Fibroblast of lung (primary cell): ENCODE data around the gene HOXB6. TPM values are rescaled to one million over a fixed set of nuclear protein-coding genes. Genes with fewer than 3 reads are reported as not detected.

Source experiments
- DNase-seq, 2 donors: peaks; one replicate each; pipeline versions ENCODE4 v3.0.0 to v3.0.0-alpha.2; 2010; ENCODE audit warnings: low read depth in 2 of 2
- H2AFZ ChIP-seq: 2 replicates; pipeline ENCODE4 v1.5.1; 2012; ENCODE audit warnings: low read length, control low read depth, inconsistent platforms
- H3K27ac ChIP-seq: 2 replicates; pipeline ENCODE4 v1.5.1; 2011; ENCODE audit warnings: low read length, control low read depth; ENCODE audit not compliant: insufficient read depth
- H3K27me3 ChIP-seq: 2 replicates; pipeline ENCODE4 v1.5.1; 2011; ENCODE audit warnings: mild to moderate bottlenecking, low read length; ENCODE audit not compliant: control insufficient read depth, insufficient read depth
- H3K36me3 ChIP-seq: 2 replicates; pipeline ENCODE4 v1.5.1; 2011; ENCODE audit warnings: low read length; ENCODE audit not compliant: control insufficient read depth, insufficient read depth
- H3K4me1 ChIP-seq: 2 replicates; pipeline ENCODE4 v1.5.1; 2011; ENCODE audit warnings: low read length; ENCODE audit not compliant: control insufficient read depth, insufficient read depth; ENCODE audit errors: extremely low read depth
- H3K4me2 ChIP-seq: 2 replicates; pipeline ENCODE4 v1.5.1; 2011; ENCODE audit warnings: low read length, control low read depth; ENCODE audit not compliant: insufficient read depth; ENCODE audit errors: extremely low read depth
- H3K4me3 ChIP-seq, 4 experiments: fragments of 200-600 bp in 1 of 4; sonication (generic) in 1 of 4; replicated peaks in 1 of 4; 2 replicates each; pipeline ENCODE4 v1.5.1; 2011 to 2016; ENCODE audit warnings: low read length in 4 of 4, low read depth in 3 of 4, mild to moderate bottlenecking in 3 of 4, control low read depth in 2 of 4, inconsistent platforms in 1 of 4, mixed read lengths in 1 of 4; ENCODE audit not compliant: insufficient read depth in 1 of 4; ENCODE audit errors: control extremely low read depth in 1 of 4
- H3K79me2 ChIP-seq: 2 replicates; pipeline ENCODE4 v1.5.1; 2012; ENCODE audit warnings: mild to moderate bottlenecking, low read length, inconsistent platforms; ENCODE audit not compliant: control insufficient read depth, insufficient read depth
- H3K9ac ChIP-seq: 2 replicates; pipeline ENCODE4 v1.5.1; 2011; ENCODE audit warnings: mild to moderate bottlenecking, low read length, control low read depth; ENCODE audit not compliant: insufficient read depth
- H3K9me3 ChIP-seq: 2 replicates; pipeline ENCODE4 v1.5.1; 2012; ENCODE audit warnings: low read depth, low read length; ENCODE audit not compliant: control insufficient read depth, insufficient read depth
- H4K20me1 ChIP-seq: 2 replicates; pipeline ENCODE4 v1.5.1; 2011; ENCODE audit warnings: low read length; ENCODE audit not compliant: control insufficient read depth, insufficient read depth; ENCODE audit errors: extremely low read depth
- EZH2 ChIP-seq: IDR thresholded peaks from 2 replicates; pipeline ENCODE4 v1.5.1; 2012; ENCODE audit warnings: low read length, control low read depth, mild to moderate bottlenecking; ENCODE audit errors: missing control alignments
- polyA plus RNA-seq, 2 donors: library from polyadenylated mRNA; depleted of rRNA in 1 of 2; stranded (reverse) in 1 of 2; unstranded in 1 of 2; fragments of >200 nt; gene quantifications; 2 replicates each; pipeline ENCODE4 v1.2.1, GENCODE V29; 2011 to 2012; ENCODE audit warnings: missing spikeins in 1 of 2
- total RNA-seq: library from RNA; depleted of rRNA; stranded (reverse); fragments of >200 nt; gene quantifications from 2 replicates; pipeline ENCODE4 v1.2.1, GENCODE V29; 2014
- TF ChIP-seq, protein P1 (sequence below), 2 donors: IDR thresholded peaks in 1 of 2; conservative IDR thresholded peaks in 1 of 2; 1 replicate in 1 of 2; 2 replicates in 1 of 2; pipeline ENCODE4 v1.5.1; 2011 to 2012; ENCODE audit warnings: low read length in 2 of 2, control low read depth in 1 of 2, inconsistent platforms in 1 of 2, low read depth in 1 of 2, mild to moderate bottlenecking in 1 of 2

The HOXB6 gene
- total and polyA plus RNA-seq, 2 donors (not counting 1 experiment from before 2014, with no cell fraction given): 16.2 to 28.9 TPM

DNA sequence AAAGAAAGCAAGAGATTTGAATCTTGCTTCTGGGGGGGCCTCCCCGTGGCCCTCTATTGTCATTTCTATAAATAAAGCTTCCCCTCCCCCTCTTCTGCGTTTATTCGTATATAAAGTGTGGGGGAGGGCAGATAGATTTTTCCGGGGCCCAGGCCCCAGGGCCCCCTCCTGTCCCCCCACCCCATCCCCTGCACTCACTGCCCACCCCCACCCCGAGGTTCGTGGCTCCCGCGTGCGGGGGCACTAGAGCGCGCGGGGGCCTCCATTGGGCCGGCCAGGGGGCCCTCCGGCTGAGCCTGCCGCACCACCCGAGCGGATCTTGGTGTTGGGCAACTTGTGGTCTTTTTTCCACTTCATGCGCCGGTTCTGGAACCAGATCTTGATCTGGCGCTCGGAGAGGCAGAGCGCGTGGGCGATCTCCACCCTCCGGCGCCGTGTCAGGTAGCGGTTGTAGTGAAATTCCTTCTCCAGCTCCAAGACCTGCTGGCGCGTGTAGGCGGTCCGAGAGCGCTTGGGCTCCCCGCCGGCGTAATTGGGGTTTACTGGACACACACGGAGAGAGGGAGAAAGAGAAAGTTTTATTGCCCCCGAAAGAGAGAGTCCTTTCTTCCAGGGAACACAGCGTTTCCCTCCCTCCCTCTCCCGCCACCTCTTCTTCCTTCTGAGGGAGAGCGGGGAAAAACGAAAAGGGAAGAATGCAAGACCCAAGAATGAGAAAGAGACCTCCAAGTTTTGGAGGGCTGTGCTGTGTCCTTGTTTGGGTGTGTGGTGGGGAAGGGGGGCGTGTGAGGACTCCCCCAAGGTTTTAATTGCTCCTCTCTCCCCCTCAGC is 28.1 kb downstream of the HOXB6 start:
- Histone ChIP-seq H3K27me3 (no peaks in the 10 kb centered on the region), H3K27ac (peak overlapping the region; percentile 98), H3K9ac (peak overlapping the region; percentile 59), H2AFZ (no peak overlapping the region), H3K9me3 (no peaks in the 10 kb centered on the region), H3K4me3 (peak overlapping the region; percentile 57 to 98 (median 74)), H3K79me2 (peaks cover 99% of the 10 kb centered on the region), H3K4me1 (peaks cover 10% of the 10 kb centered on the region), H3K4me2 (peak overlapping the region; percentile 86), H4K20me1 (no peaks in the 10 kb centered on the region), H3K36me3 (peaks cover 1% of the 10 kb centered on the region)
- TF ChIP-seq, protein P1, sequence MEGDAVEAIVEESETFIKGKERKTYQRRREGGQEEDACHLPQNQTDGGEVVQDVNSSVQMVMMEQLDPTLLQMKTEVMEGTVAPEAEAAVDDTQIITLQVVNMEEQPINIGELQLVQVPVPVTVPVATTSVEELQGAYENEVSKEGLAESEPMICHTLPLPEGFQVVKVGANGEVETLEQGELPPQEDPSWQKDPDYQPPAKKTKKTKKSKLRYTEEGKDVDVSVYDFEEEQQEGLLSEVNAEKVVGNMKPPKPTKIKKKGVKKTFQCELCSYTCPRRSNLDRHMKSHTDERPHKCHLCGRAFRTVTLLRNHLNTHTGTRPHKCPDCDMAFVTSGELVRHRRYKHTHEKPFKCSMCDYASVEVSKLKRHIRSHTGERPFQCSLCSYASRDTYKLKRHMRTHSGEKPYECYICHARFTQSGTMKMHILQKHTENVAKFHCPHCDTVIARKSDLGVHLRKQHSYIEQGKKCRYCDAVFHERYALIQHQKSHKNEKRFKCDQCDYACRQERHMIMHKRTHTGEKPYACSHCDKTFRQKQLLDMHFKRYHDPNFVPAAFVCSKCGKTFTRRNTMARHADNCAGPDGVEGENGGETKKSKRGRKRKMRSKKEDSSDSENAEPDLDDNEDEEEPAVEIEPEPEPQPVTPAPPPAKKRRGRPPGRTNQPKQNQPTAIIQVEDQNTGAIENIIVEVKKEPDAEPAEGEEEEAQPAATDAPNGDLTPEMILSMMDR (conservative IDR thresholded peaks at IDR 0.05 in 1 of 2, IDR thresholded peaks at IDR 0.05 in 1 of 2; ENCODE audit: low read depth in 1 of 2, low read length in 2 of 2): no peak
- TF ChIP-seq EZH2: no peak
- DNase-seq: peak in 1 of 2 donors; percentile 92

DNA sequence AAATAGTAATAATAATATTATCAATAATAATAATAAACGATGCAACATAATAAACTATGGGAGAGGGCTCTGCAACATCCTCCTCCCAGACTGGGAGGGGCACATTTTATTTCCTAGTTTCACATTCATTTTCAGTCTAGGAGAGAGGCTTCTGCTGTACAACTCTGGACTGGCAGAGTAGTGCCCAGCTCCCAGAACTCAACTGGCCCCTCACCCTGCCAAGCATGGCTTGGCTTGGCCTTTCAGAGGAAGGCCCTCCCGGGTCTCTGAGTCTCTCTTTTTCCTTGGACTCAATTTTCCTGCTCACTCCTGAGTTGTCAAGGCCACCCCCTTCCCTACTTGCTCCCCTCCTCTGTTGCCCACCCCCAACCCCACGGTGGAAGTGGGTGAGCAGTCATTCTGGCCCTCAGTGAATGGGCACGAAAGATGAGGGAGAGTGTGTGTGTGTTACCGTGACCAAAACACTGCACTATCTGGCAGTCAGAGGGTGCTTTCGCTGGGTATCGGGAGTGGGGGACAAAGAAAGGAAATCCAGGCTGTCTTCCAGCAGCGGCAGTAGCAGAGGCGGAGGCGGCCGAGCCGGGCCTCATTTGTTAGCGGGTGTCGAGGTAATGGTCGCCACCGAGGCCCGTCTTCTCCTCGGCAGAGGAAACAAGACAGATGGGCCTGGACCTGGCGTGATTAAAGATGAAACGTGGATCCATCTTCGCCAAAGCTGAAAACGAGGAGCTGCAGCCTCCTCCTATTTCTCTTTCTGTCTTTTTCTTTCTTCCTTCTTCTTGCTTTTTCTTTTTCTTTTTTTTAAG is 28.9 kb downstream of the HOXB6 start:
- Histone ChIP-seq H3K27me3 (no peaks in the 10 kb centered on the region), H3K4me2 (peak overlapping the region; percentile 86), H3K9ac (peak overlapping the region; percentile 50), H3K9me3 (no peaks in the 10 kb centered on the region), H2AFZ (no peak overlapping the region), H3K79me2 (peaks cover 99% of the 10 kb centered on the region), H3K4me3 (peak overlapping the region; percentile 25 to 98 (median 58)), H3K36me3 (peaks cover 1% of the 10 kb centered on the region), H3K4me1 (peaks cover 12% of the 10 kb centered on the region), H4K20me1 (no peaks in the 10 kb centered on the region), H3K27ac (peak overlapping the region; percentile 98)
- DNase-seq: peak in 1 of 2 donors; percentile 83
- TF ChIP-seq EZH2: no peak
- TF ChIP-seq, protein P1 (conservative IDR thresholded peaks at IDR 0.05 in 1 of 2, IDR thresholded peaks at IDR 0.05 in 1 of 2; ENCODE audit: low read depth in 1 of 2, low read length in 2 of 2): no peak

DNA sequence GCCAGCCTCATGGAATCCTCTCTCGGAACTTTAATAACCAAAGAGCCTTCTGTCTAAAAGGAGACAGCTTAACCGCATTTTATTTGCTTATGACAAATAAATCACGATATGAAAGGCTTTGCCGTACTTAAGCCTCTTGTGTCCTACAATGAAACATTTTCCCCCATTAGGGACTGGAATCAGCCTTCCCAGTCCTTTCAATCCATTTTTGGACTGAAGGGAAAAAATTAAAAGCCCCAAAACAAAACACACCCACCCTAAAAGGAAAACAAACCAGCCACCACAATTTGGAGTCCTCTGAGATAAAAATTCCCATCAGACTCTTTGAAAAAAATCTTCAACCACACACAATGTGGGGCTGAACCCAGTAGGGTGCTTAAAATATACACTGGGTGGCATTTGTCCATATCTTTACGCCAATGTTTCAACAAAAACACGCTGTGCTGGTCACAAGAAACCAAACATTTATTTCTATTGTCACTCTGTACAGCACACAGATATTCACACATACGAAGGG is 29.7 kb downstream of the HOXB6 start:
- Histone ChIP-seq H4K20me1 (no peaks in the 10 kb centered on the region), H3K27me3 (no peaks in the 10 kb centered on the region), H3K4me3 (peak overlapping the region; percentile 25 to 98 (median 53)), H3K4me1 (peaks cover 14% of the 10 kb centered on the region), H3K4me2 (peak overlapping the region; percentile 86), H3K9me3 (no peaks in the 10 kb centered on the region), H3K9ac (no peak overlapping the region), H2AFZ (no peak overlapping the region), H3K79me2 (peaks cover 99% of the 10 kb centered on the region), H3K36me3 (peaks cover 3% of the 10 kb centered on the region), H3K27ac (peak overlapping the region; percentile 98)
- peak; percentile 81 to 92 for DNase-seq
- TF ChIP-seq, protein P1 (conservative IDR thresholded peaks at IDR 0.05 in 1 of 2, IDR thresholded peaks at IDR 0.05 in 1 of 2; ENCODE audit: low read depth in 1 of 2, low read length in 2 of 2): no peak
